HG03565 (cell line): ENCODE measurements around the gene CARMIL1.

Source experiments
- ATAC-seq: cut with Tn5 transposase; IDR thresholded peaks from one replicate; pipeline ENCODE4 v1.9.1; 2021; ENCODE audit warnings: mild to moderate bottlenecking, moderate library complexity; ENCODE audit not compliant: unreplicated experiment

CARMIL1 gene

GRCh38 chr6:25465941-25466340 lies 186.8 kb downstream of the CARMIL1 start:
- no peak for ATAC-seq

- no peak for ATAC-seq
Measured at GRCh38 chr6:25468881-25469280, 189.7 kb downstream of the CARMIL1 start.

GRCh38 chr6:25469797-25470388 lies 190.7 kb downstream of the CARMIL1 start:
- ATAC-seq, result no peak

GRCh38 chr6:25472306-25472705 lies 193.1 kb downstream of the CARMIL1 start:
- no peak for ATAC-seq

GRCh38 chr6:25472906-25473305 lies 193.7 kb downstream of the CARMIL1 start:
- no peak for ATAC-seq

- ATAC-seq, result no peak
Measured at GRCh38 chr6:25473447-25473846, 194.3 kb downstream of the CARMIL1 start.

- ATAC-seq, result no peak
Measured at GRCh38 chr6:25476126-25476525, 197.0 kb downstream of the CARMIL1 start.

GRCh38 chr6:25477006-25477590 lies 197.9 kb downstream of the CARMIL1 start:
- no peak for ATAC-seq

GRCh38 chr6:25478973-25479372 lies 199.8 kb downstream of the CARMIL1 start:
- ATAC-seq, result no peak

- no peak for ATAC-seq
Measured at GRCh38 chr6:25481267-25481666, 202.1 kb downstream of the CARMIL1 start.

GRCh38 chr6:25482996-25483395 lies 203.8 kb downstream of the CARMIL1 start:
- ATAC-seq, result no peak

- ATAC-seq, result no peak
Measured at GRCh38 chr6:25483943-25484342, 204.8 kb downstream of the CARMIL1 start.

- ATAC-seq, result no peak
Measured at GRCh38 chr6:25484900-25485299, 205.7 kb downstream of the CARMIL1 start.

- no peak for ATAC-seq
Measured at GRCh38 chr6:25485821-25486534, 206.8 kb downstream of the CARMIL1 start.

- no peak for ATAC-seq
Measured at GRCh38 chr6:25486550-25486949, 207.4 kb downstream of the CARMIL1 start.

GRCh38 chr6:25487012-25487411 lies 207.8 kb downstream of the CARMIL1 start:
- ATAC-seq, result no peak

GRCh38 chr6:25488156-25488555 lies 209.0 kb downstream of the CARMIL1 start:
- ATAC-seq, result no peak

GRCh38 chr6:25489399-25489798 lies 210.2 kb downstream of the CARMIL1 start:
- ATAC-seq, result no peak

- ATAC-seq, result peak; percentile 82
Measured at GRCh38 chr6:25490018-25490801, 211.0 kb downstream of the CARMIL1 start.

GRCh38 chr6:25492951-25493350 lies 213.8 kb downstream of the CARMIL1 start:
- ATAC-seq, result no peak

GRCh38 chr6:25494469-25494868 lies 215.3 kb downstream of the CARMIL1 start:
- ATAC-seq, result no peak
